ENCODE data around the gene SMKR1. TPM values are rescaled to one million over a fixed set of nuclear protein-coding genes. Genes with fewer than 3 reads are reported as not detected.
"Not testable (repeated sequence)": the region's sequence is repeated elsewhere in the genome, so short reads cannot be mapped to it uniquely, and the experiment has no call there.

The SMKR1 gene
- total RNA-seq, 1 donor from 2014 or later, result 2.8 TPM

GRCh38 chr7:129479831-129480230 lies 22.5 kb upstream of the SMKR1 start:
- Mint-ChIP-seq H3K9me3 (peaks cover 7% of the 10 kb centered on the region), H3K4me1 (no peaks in the 10 kb centered on the region), H3K4me3 (no peak overlapping the region), H3K27ac (no peak overlapping the region), H3K36me3 (peaks cover 2% of the 10 kb centered on the region), H3K27me3 (ENCODE audit: low read depth) (no peaks in the 10 kb centered on the region)
- no peak for DNase-seq (ENCODE audit: low spot score in 2 of 2, unreplicated experiment in 2 of 2)
- TF ChIP-seq, protein P1, sequence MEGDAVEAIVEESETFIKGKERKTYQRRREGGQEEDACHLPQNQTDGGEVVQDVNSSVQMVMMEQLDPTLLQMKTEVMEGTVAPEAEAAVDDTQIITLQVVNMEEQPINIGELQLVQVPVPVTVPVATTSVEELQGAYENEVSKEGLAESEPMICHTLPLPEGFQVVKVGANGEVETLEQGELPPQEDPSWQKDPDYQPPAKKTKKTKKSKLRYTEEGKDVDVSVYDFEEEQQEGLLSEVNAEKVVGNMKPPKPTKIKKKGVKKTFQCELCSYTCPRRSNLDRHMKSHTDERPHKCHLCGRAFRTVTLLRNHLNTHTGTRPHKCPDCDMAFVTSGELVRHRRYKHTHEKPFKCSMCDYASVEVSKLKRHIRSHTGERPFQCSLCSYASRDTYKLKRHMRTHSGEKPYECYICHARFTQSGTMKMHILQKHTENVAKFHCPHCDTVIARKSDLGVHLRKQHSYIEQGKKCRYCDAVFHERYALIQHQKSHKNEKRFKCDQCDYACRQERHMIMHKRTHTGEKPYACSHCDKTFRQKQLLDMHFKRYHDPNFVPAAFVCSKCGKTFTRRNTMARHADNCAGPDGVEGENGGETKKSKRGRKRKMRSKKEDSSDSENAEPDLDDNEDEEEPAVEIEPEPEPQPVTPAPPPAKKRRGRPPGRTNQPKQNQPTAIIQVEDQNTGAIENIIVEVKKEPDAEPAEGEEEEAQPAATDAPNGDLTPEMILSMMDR (IDR thresholded peaks at IDR 0.05; ENCODE audit: unreplicated experiment), result no peak

GRCh38 chr7:129480674-129481363 lies 21.5 kb upstream of the SMKR1 start:
- Mint-ChIP-seq H3K9me3 (peaks cover 7% of the 10 kb centered on the region), H3K36me3 (no peaks in the 10 kb centered on the region), H3K27me3 (ENCODE audit: low read depth) (no peaks in the 10 kb centered on the region), H3K4me3 (no peak overlapping the region), H3K4me1 (no peaks in the 10 kb centered on the region), H3K27ac (no peak overlapping the region)
- DNase-seq (ENCODE audit: low spot score in 2 of 2, unreplicated experiment in 2 of 2), result no peak
- TF ChIP-seq, protein P1 (IDR thresholded peaks at IDR 0.05; ENCODE audit: unreplicated experiment), result no peak

GRCh38 chr7:129481376-129481775 lies 21.0 kb upstream of the SMKR1 start:
- H3K27ac Mint-ChIP-seq; H3K9me3 Mint-ChIP-seq; H3K36me3 Mint-ChIP-seq; H3K4me3 Mint-ChIP-seq; H3K27me3 Mint-ChIP-seq (ENCODE audit: low read depth); H3K4me1 Mint-ChIP-seq; DNase-seq (ENCODE audit: low spot score in 2 of 2, unreplicated experiment in 2 of 2): not testable (repeated sequence)

DNA sequence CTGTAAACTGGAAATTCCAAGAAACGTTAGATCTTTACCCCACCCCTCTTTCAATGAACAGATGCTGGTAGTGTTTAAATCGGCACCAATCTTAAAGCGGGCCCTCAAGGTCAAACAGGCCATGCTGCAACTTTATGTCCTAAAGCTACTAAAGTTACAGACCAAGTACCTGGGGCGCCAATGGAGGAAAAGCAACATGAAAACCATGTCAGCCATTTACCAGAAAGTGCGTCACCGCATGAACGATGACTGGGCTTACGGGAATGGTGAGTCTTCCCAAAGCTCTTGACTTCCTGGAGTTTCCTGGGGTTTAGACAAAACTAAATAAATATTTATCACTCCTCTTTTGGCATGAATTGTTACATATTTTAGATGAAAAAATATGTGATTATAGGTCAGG lies 19.6 kb upstream of the SMKR1 start:
- H3K36me3 Mint-ChIP-seq, result no peaks in the 10 kb centered on the region
- H3K9me3 Mint-ChIP-seq, result peaks cover 2% of the 10 kb centered on the region
- no peak overlapping the region for H3K27ac Mint-ChIP-seq
- no peak overlapping the region for H3K4me3 Mint-ChIP-seq
- TF ChIP-seq, protein P1 (IDR thresholded peaks at IDR 0.05; ENCODE audit: unreplicated experiment), result no peak
- H3K27me3 Mint-ChIP-seq (ENCODE audit: low read depth), result no peaks in the 10 kb centered on the region
- no peaks in the 10 kb centered on the region for H3K4me1 Mint-ChIP-seq
- no peak for DNase-seq (ENCODE audit: low spot score in 2 of 2, unreplicated experiment in 2 of 2)

DNA sequence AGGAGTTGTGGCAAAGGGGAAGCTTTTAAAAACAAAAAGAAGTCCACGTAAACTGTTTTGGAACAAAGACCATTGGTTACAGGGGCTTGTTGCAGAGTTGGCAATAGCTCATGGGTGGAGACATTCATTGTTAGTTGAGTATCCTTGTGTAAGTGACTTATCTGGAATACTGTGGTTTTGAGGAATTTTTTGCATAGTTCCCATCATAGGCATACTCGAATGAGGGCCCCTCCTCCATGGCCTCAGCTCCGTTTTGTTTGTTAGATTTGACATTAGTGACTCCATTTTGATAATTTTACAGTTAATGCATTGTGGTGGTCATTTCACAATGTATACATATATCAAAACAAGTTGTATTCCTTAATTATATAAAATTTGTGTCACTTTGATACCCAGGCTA lies 12.8 kb upstream of the SMKR1 start:
- TF ChIP-seq, protein P1 (IDR thresholded peaks at IDR 0.05; ENCODE audit: unreplicated experiment), result no peak
- Mint-ChIP-seq H3K4me3 (no peak overlapping the region), H3K4me1 (no peaks in the 10 kb centered on the region), H3K9me3 (no peaks in the 10 kb centered on the region), H3K27me3 (ENCODE audit: low read depth) (no peaks in the 10 kb centered on the region), H3K27ac (no peak overlapping the region), H3K36me3 (no peaks in the 10 kb centered on the region)
- DNase-seq (ENCODE audit: low spot score in 2 of 2, unreplicated experiment in 2 of 2), result no peak

GRCh38 chr7:129492391-129492790 lies 9.9 kb upstream of the SMKR1 start:
- Mint-ChIP-seq H3K36me3 (no peaks in the 10 kb centered on the region), H3K27me3 (ENCODE audit: low read depth) (no peaks in the 10 kb centered on the region), H3K4me1 (peaks cover 4% of the 10 kb centered on the region), H3K4me3 (no peak overlapping the region), H3K27ac (no peak overlapping the region), H3K9me3 (no peaks in the 10 kb centered on the region)
- no peak for DNase-seq (ENCODE audit: low spot score in 2 of 2, unreplicated experiment in 2 of 2)
- TF ChIP-seq, protein P1 (IDR thresholded peaks at IDR 0.05; ENCODE audit: unreplicated experiment), result no peak

All from mesothelial cell of epicardium (in vitro differentiated cells).